Stomach (tissue), 4 donors: ENCODE data around the gene C9.

Experiments used
- EP300 ChIP-seq: sonication (generic); formaldehyde crosslinking; IDR thresholded peaks from one replicate; pipeline ENCODE4 v1.6.1; 2017; ENCODE audit warnings: antibody characterized with exemption
- POLR2A ChIP-seq, 4 donors: fragments of 450-650 bp; IDR thresholded peaks; one replicate each; pipeline ENCODE4 v1.6.1; 2016; ENCODE audit warnings: antibody characterized with exemption in 4 of 4, control low read depth in 2 of 4, mild to moderate bottlenecking in 1 of 4, moderate library complexity in 1 of 4
- POLR2AphosphoS5 ChIP-seq, 3 donors: sonication (generic); formaldehyde crosslinking; IDR thresholded peaks; one replicate each; pipeline ENCODE4 v1.6.1; 2016; ENCODE audit warnings: antibody characterized with exemption in 3 of 3
- TF ChIP-seq, protein P1 (sequence below), 7 experiments: fragments of 450-650 bp in 4 of 7; fragments of 200-600 bp in 3 of 7; sonication (generic) in 3 of 7; IDR thresholded peaks; one replicate each; pipeline ENCODE4 v1.5.1; 2016 to 2019; ENCODE audit warnings: antibody characterized with exemption in 7 of 7, control low read depth in 2 of 7, mild to moderate bottlenecking in 1 of 7

DNA sequence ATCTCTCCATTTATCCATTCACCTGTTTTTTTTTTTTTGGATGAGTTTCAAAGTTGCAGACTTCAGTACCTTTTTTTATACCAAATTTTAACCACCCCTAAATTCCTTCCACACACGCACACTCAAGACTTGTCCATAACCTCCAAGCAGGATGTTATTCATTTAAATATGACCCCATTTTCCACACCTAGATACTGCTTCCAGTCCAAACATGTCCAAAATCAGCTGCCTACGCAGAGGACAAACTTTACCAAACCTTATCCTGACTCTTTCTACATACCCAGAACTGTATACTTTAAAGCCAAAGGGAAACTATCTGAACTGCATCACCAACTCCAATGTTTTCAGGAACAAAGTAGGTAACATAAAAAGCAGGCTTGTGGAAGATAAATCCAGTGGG is 108.9 kb downstream of the C9 start:
- TF ChIP-seq, protein P1, sequence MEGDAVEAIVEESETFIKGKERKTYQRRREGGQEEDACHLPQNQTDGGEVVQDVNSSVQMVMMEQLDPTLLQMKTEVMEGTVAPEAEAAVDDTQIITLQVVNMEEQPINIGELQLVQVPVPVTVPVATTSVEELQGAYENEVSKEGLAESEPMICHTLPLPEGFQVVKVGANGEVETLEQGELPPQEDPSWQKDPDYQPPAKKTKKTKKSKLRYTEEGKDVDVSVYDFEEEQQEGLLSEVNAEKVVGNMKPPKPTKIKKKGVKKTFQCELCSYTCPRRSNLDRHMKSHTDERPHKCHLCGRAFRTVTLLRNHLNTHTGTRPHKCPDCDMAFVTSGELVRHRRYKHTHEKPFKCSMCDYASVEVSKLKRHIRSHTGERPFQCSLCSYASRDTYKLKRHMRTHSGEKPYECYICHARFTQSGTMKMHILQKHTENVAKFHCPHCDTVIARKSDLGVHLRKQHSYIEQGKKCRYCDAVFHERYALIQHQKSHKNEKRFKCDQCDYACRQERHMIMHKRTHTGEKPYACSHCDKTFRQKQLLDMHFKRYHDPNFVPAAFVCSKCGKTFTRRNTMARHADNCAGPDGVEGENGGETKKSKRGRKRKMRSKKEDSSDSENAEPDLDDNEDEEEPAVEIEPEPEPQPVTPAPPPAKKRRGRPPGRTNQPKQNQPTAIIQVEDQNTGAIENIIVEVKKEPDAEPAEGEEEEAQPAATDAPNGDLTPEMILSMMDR (IDR thresholded peaks at IDR 0.05), result no peak
- TF ChIP-seq POLR2A (IDR thresholded peaks at IDR 0.05) (no peak), EP300 (no peak), POLR2AphosphoS5 (IDR thresholded peaks at IDR 0.05) (no peak)
